Bronchial epithelial cell (primary cell): ENCODE data around the gene AQP10. TPM values are rescaled to one million over a fixed set of nuclear protein-coding genes. Genes with fewer than 3 reads are reported as not detected.
"Not testable (repeated sequence)": the region's sequence is repeated elsewhere in the genome, so short reads cannot be mapped to it uniquely, and the experiment has no call there.

Experiments
- DNase-seq: peaks from one replicate; pipeline ENCODE4 v3.0.0-alpha.2; 2010; ENCODE audit warnings: low read depth
- FAIRE-seq: peaks from 2 replicates; lab custom pipeline; 2011; peaks lifted over from hg19 to GRCh38; lab: Jason Lieb, UNC
- H3K27me3 ChIP-seq: 2 replicates; pipeline ENCODE4 v1.5.1; 2011; ENCODE audit warnings: low read length; ENCODE audit not compliant: control insufficient read depth, insufficient read depth
- H3K36me3 ChIP-seq: 2 replicates; pipeline ENCODE4 v1.5.1; 2011; ENCODE audit warnings: low read length; ENCODE audit not compliant: control insufficient read depth, insufficient read depth
- H3K4me3 ChIP-seq: 2 replicates; pipeline ENCODE4 v1.5.1; 2011; ENCODE audit warnings: mild to moderate bottlenecking, low read depth, low read length, control low read depth
- total RNA-seq: library from RNA; depleted of rRNA; stranded (reverse); fragments of >200 nt; gene quantifications from 2 replicates; pipeline ENCODE4 v1.2.1, GENCODE V29; 2014
- TF ChIP-seq, protein P1 (sequence below): IDR thresholded peaks from 2 replicates; pipeline ENCODE4 v1.5.1; 2011; ENCODE audit warnings: mild to moderate bottlenecking, moderate library complexity, low read length, control low read depth, inconsistent platforms; ENCODE audit not compliant: insufficient read depth, severe bottlenecking

The AQP10 gene
- total RNA-seq, 1 donor from 2014 or later = not detected

DNA sequence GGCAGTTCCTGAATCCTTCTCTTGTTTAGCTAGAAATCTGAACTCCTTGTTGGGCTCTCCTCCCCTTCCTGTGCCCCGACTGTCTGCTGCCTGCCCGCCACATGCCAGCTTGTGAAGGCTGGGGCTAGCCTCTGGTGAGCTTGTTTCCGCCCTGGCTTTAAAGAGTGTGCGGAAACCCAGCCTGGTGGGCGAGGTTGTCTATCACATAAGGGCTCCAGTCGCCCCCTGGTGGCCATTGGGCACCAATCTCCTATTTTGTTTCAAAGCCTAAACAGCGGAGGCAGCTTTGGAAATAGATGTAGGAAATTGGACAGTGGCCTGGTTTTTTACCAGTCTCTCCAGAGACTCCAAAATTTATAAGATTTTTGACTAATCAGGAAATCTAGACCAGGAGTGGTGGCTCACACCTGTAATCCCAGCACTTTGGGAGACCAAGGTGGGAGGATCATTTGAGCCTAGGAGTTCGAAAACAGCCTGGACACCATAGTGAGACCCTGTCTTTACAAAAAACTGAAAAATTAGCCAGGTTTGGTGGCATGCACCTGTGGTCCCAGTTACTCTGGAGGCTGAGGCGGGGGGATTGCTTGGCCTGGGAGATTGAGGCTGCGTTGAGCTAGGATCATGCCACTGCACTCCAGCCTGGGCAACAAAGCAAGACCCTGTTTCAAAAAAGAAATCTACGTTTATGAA, 14.3 kb downstream of the AQP10 start:
- peak; percentile 73 for DNase-seq
- H3K4me3 ChIP-seq = no peak overlapping the region
- TF ChIP-seq, protein P1, sequence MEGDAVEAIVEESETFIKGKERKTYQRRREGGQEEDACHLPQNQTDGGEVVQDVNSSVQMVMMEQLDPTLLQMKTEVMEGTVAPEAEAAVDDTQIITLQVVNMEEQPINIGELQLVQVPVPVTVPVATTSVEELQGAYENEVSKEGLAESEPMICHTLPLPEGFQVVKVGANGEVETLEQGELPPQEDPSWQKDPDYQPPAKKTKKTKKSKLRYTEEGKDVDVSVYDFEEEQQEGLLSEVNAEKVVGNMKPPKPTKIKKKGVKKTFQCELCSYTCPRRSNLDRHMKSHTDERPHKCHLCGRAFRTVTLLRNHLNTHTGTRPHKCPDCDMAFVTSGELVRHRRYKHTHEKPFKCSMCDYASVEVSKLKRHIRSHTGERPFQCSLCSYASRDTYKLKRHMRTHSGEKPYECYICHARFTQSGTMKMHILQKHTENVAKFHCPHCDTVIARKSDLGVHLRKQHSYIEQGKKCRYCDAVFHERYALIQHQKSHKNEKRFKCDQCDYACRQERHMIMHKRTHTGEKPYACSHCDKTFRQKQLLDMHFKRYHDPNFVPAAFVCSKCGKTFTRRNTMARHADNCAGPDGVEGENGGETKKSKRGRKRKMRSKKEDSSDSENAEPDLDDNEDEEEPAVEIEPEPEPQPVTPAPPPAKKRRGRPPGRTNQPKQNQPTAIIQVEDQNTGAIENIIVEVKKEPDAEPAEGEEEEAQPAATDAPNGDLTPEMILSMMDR = peak; percentile 85
- H3K27me3 ChIP-seq = no peaks in the 10 kb centered on the region
- no peak for FAIRE-seq
- peaks cover 5% of the 10 kb centered on the region for H3K36me3 ChIP-seq

DNA sequence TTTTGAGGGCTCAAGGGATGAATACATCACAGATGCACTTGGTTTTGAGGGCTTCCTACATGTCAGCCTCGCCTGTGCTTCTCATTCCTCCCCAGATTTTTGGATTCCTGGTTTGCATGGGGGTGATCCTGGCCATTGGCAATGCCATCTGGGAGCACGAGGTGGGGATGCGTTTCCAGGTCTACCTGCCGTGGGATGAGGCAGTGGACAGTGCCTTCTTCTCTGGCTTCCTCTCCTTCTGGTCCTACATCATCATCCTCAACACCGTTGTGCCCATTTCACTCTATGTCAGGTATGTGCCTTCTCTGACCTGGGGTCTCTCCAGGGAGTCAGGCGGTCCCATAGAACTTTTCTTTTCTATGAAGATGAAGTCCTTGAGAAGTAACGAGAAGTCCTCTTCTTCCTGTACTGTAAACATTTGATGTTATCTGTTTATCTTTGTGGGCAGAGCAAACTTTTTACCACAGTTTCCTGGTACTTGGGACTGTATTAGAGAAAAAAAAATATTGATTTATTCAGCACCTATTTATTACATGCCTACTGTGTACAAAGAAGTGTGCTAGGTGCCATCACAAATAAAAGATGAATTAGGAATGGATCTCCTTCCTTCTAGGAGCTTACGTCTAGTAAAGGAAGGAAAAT, 16.5 kb downstream of the AQP10 start:
- peaks cover 7% of the 10 kb centered on the region for H3K36me3 ChIP-seq
- FAIRE-seq = no peak
- TF ChIP-seq, protein P1 = no peak
- DNase-seq = no peak
- H3K4me3 ChIP-seq = no peak overlapping the region
- H3K27me3 ChIP-seq = no peaks in the 10 kb centered on the region

DNA sequence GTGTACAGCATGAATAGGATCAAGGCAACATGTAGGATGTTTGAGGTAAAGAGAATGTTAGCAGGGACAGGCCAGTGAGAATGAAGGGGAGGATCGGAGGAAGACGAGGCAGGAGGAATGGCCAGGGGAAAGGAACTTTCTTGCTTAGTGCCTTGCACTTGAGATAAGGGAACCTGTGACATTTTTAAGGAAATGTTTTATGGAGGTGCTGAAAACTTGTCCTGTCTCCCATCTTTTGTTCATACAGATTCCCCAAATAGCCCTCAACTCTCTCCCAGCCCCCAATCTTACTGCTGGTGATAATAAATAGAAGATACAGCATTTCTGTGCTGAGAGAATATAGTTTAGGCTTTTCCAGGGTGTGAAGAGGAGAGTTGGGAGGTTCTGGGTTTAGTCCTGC, 18.0 kb downstream of the AQP10 start:
- FAIRE-seq (no peak), DNase-seq (no peak)
- Histone ChIP-seq H3K4me3 (no peak overlapping the region), H3K27me3 (no peaks in the 10 kb centered on the region), H3K36me3 (peaks cover 15% of the 10 kb centered on the region)
- TF ChIP-seq, protein P1 = no peak

DNA sequence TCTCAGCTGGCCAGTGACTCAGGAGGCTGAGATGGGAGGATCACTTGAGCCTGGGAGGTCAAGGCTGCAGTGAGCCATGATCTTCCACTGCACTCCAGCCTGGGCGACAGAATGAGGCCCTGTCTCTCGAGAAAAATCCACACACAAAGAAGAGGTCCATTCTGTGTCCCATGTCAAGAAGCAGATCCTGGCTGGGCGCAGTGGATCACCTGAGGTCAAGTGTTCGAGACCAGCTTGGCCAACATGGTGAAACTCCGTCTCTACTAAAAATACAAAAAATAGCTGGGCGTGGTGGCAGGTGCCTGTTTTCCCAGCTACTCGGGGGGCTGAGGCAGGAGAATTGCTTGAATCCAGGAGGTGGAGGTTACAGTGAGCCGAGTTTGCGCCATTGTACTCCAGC, 20.5 kb downstream of the AQP10 start:
- H3K36me3 ChIP-seq = peaks cover 22% of the 10 kb centered on the region
- H3K27me3 ChIP-seq, DNase-seq, H3K4me3 ChIP-seq, FAIRE-seq: not testable (repeated sequence)

DNA sequence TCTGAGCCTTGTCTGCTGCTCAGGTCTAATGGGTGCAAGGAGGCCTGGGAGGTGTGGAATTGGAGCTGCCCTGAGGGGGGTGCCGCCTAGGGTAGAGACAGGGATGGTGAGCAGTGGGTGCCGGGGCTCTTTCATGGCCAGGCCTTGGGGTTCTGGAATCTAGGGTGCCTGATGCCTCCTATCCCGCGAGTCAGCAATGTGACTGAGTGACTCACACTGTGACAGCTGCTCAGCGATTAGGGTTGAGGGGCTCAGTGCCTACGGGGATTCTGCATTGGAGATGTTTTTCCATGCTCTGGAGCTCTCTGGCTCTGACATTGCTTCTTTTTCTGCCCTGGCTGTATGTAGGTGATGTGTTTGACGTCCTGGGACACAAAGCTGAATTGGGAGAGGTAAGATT, 21.2 kb downstream of the AQP10 start:
- DNase-seq (no peak), FAIRE-seq (no peak)
- H3K27me3 ChIP-seq = no peaks in the 10 kb centered on the region
- TF ChIP-seq, protein P1 = no peak
- H3K36me3 ChIP-seq = peaks cover 23% of the 10 kb centered on the region
- H3K4me3 ChIP-seq = no peak overlapping the region

DNA sequence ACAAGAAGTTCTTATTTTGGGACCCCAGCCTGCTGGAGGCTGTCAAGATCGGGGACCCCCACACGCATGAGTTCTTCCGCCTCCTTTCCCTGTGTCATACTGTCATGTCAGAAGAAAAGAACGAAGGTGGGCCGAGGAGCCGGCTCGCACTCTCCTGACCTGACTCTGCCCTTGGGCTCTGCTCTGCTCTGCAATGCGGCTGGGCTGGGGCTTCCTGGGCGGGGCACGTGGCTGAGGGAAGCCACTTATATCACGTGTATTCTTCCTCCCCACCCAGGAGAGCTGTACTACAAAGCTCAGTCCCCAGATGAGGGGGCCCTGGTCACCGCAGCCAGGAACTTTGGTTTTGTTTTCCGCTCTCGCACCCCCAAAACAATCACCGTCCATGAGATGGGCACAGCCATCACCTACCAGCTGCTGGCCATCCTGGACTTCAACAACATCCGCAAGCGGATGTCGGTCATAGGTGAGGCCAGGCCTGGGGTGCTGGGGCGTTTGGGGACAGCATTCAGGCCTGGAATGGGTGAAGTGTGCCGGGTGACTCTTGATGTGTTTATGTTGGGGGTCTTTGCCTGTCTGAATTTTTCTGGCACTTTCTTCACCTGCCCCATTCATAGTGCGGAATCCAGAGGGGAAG, 22.1 kb downstream of the AQP10 start:
- no peak for FAIRE-seq
- Histone ChIP-seq H3K36me3 (peaks cover 21% of the 10 kb centered on the region), H3K27me3 (no peaks in the 10 kb centered on the region)

More for the DNA sequence above, 22.1 kb downstream of the AQP10 start:
- H3K4me3 ChIP-seq = no peak overlapping the region
- TF ChIP-seq, protein P1 = no peak
- no peak for DNase-seq
